HG03045 (cell line): Measurements from ENCODE around the gene TRPV3.
"Not testable (repeated sequence)": the region's sequence is repeated elsewhere in the genome, so short reads cannot be mapped to it uniquely, and the experiment has no call there.

Source experiments
- ATAC-seq: cut with Tn5 transposase; IDR thresholded peaks from one replicate; pipeline ENCODE4 v1.9.1; 2021; ENCODE audit warnings: mild to moderate bottlenecking, moderate library complexity; ENCODE audit not compliant: unreplicated experiment

TRPV3 gene

GRCh38 chr17:3557768-3558583, at the start of gene TRPV3:
Gene TRPV3 (minus strand): TSS chr17:3557812. CDS start chr17:3554850, 2,962 bp downstream.
- ATAC-seq: no peak

- no peak for ATAC-seq
These were observed 46.3 kb upstream of the TRPV3 start for GRCh38 chr17:3603870-3604259.

GRCh38 chr17:3603119-3603869, 45.7 kb upstream of the TRPV3 start:
- ATAC-seq: no peak

GRCh38 chr17:3602499-3602898, 44.9 kb upstream of the TRPV3 start:
- no peak for ATAC-seq

GRCh38 chr17:3600529-3601205, 43.1 kb upstream of the TRPV3 start:
- ATAC-seq: no peak

GRCh38 chr17:3598078-3598477, 40.5 kb upstream of the TRPV3 start:
- ATAC-seq: no peak

- ATAC-seq: no peak
These were observed 39.3 kb upstream of the TRPV3 start for GRCh38 chr17:3596804-3597464.

- ATAC-seq: no peak
These were observed 37.4 kb upstream of the TRPV3 start for GRCh38 chr17:3594976-3595375.

- ATAC-seq: no peak
These were observed 36.6 kb upstream of the TRPV3 start for GRCh38 chr17:3594051-3594800.

- ATAC-seq: no peak
These were observed 35.8 kb upstream of the TRPV3 start for GRCh38 chr17:3593384-3593783.

- no peak for ATAC-seq
These were observed 34.7 kb upstream of the TRPV3 start for GRCh38 chr17:3592216-3592860.

- ATAC-seq: no peak
These were observed 33.2 kb upstream of the TRPV3 start for GRCh38 chr17:3590768-3591167.

GRCh38 chr17:3590231-3590630, 32.6 kb upstream of the TRPV3 start:
- ATAC-seq: no peak

- ATAC-seq: no peak
These were observed 32.2 kb upstream of the TRPV3 start for GRCh38 chr17:3589784-3590183.

- ATAC-seq: no peak
These were observed 28.2 kb upstream of the TRPV3 start for GRCh38 chr17:3585826-3586225.

- no peak for ATAC-seq
These were observed 25.8 kb upstream of the TRPV3 start for GRCh38 chr17:3583456-3583855.

GRCh38 chr17:3582915-3583314, 25.3 kb upstream of the TRPV3 start:
- no peak for ATAC-seq

GRCh38 chr17:3578667-3579066, 21.1 kb upstream of the TRPV3 start:
- not testable (repeated sequence) for ATAC-seq

GRCh38 chr17:3576970-3577369, 19.4 kb upstream of the TRPV3 start:
- no peak for ATAC-seq

GRCh38 chr17:3575511-3575910, 17.9 kb upstream of the TRPV3 start:
- no peak for ATAC-seq
